GM12872 (cell line): ENCODE results near the gene FBXO42.

Experiments used
- CTCF ChIP-seq: IDR thresholded peaks from 3 replicates; pipeline ENCODE4 v1.5.1; 2011; ENCODE audit warnings: low read depth, mild to moderate bottlenecking, low read length, moderate library complexity; ENCODE audit not compliant: insufficient read depth

Gene FBXO42

GRCh38 chr1:16266411-16267118, 85.7 kb downstream of the FBXO42 start:
- no peak for TF ChIP-seq CTCF

GRCh38 chr1:16262067-16262466, 90.2 kb downstream of the FBXO42 start:
- no peak for TF ChIP-seq CTCF

GRCh38 chr1:16260814-16261213, 91.5 kb downstream of the FBXO42 start:
- TF ChIP-seq CTCF, result no peak

GRCh38 chr1:16258591-16259135, 93.6 kb downstream of the FBXO42 start:
- no peak for TF ChIP-seq CTCF

- TF ChIP-seq CTCF, result no peak
These were observed 94.3 kb downstream of the FBXO42 start for GRCh38 chr1:16257968-16258367.

- no peak for TF ChIP-seq CTCF
These were observed 95.8 kb downstream of the FBXO42 start for GRCh38 chr1:16256478-16256877.

- TF ChIP-seq CTCF, result no peak
These were observed 97.9 kb downstream of the FBXO42 start for GRCh38 chr1:16254263-16254928.
